ENCODE measurements around the gene PRKN. TPM values are rescaled to one million over a fixed set of nuclear protein-coding genes. Genes with fewer than 3 reads are reported as not detected.

Gene PRKN
- total RNA-seq, 3 donors from 2014 or later: 5.2 to 10.2 (median 8.1) TPM

DNA sequence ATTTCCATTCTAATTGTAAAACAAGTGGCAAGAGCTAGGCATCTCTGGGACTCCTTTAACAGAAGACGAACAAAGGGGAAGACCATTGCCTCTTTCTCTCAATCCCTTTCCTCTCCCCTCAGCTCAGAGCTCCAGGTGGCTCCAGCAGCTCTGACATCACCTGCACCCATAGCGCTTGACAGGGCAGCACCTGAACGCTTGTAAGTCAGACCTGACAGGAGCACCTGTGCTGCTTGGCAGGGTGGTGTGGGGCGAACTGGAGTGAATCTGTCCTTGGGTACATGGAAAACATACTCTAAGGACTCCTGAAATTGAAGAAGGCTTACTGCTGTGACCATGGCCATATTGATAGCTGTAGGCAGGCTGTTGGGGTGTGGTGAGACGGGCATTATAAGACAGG, 1044.2 kb downstream of the PRKN start:
- no peaks in the 10 kb centered on the region for H3K9me3 ChIP-seq
- intact Hi-C loops (cut with DNase I, micrococcal nuclease): no loop called here
- H3K4me1 ChIP-seq (ENCODE audit: low read depth): no peaks in the 10 kb centered on the region
- no peak for ATAC-seq
- no peak overlapping the region for H3K4me3 ChIP-seq
- DNase-seq: no peak
- no peaks in the 10 kb centered on the region for H3K36me3 ChIP-seq (ENCODE audit: low read depth)
- TF ChIP-seq, protein P1, sequence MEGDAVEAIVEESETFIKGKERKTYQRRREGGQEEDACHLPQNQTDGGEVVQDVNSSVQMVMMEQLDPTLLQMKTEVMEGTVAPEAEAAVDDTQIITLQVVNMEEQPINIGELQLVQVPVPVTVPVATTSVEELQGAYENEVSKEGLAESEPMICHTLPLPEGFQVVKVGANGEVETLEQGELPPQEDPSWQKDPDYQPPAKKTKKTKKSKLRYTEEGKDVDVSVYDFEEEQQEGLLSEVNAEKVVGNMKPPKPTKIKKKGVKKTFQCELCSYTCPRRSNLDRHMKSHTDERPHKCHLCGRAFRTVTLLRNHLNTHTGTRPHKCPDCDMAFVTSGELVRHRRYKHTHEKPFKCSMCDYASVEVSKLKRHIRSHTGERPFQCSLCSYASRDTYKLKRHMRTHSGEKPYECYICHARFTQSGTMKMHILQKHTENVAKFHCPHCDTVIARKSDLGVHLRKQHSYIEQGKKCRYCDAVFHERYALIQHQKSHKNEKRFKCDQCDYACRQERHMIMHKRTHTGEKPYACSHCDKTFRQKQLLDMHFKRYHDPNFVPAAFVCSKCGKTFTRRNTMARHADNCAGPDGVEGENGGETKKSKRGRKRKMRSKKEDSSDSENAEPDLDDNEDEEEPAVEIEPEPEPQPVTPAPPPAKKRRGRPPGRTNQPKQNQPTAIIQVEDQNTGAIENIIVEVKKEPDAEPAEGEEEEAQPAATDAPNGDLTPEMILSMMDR (IDR thresholded peaks at IDR 0.05): no peak

DNA sequence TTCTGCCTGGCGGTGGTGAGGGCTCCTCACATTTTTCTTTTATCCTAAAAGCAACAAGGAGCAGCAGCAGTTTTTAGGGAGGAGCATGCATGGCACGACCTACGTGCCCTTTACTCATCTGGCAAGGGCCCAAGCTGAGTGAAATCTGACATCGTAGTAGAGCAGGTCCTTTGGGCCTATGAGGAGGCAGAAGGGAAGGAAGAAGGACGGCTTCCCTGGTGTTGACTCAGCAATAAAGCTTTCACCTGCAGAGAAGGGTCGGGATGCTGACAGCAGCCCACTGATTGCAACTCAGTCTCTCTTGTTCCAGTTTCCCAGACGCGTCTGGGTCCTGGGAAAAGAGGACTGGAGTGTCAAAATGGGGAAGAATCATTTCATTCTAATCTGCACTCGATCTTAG, 1044.6 kb downstream of the PRKN start:
- no peak for DNase-seq
- intact Hi-C loops (cut with DNase I, micrococcal nuclease): no loop called here
- no peaks in the 10 kb centered on the region for H3K9me3 ChIP-seq
- no peak overlapping the region for H3K4me3 ChIP-seq
- TF ChIP-seq, protein P1 (IDR thresholded peaks at IDR 0.05): no peak
- H3K4me1 ChIP-seq (ENCODE audit: low read depth): no peaks in the 10 kb centered on the region
- no peaks in the 10 kb centered on the region for H3K36me3 ChIP-seq (ENCODE audit: low read depth)
- no peak for ATAC-seq

DNA sequence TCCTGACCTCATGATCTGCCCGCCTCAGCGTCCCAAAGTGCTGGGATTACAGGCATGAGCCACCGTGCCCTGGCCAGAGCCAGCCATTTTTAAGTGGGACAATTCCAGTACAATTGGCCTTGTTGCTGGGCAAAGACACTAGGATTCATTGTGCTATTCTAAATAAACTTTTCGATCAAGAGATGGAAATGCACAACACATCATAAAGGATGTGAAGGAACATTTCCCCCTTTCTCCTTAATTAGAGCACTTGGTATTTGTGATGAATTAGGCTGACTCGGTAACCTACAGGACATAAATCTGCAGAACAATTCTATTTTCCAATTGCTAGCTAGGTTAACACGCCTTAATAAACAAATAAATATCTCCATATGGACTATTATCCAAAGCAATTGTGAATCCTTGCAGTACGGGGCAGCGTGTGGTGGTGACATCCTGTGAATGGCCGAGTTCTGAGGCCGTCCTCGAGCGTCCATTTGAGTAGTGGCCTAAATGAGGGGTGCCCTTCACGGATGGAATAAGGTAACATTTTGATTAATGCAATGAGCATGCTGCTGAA, 1047.5 kb downstream of the PRKN start:
- Histone ChIP-seq H3K36me3 (ENCODE audit: low read depth) (no peaks in the 10 kb centered on the region), H3K4me1 (ENCODE audit: low read depth) (no peaks in the 10 kb centered on the region), H3K4me3 (no peak overlapping the region), H3K9me3 (no peaks in the 10 kb centered on the region)
- no peak for DNase-seq
- ATAC-seq: no peak
- TF ChIP-seq, protein P1 (IDR thresholded peaks at IDR 0.05): no peak
- intact Hi-C loops (cut with DNase I, micrococcal nuclease): no loop called here

DNA sequence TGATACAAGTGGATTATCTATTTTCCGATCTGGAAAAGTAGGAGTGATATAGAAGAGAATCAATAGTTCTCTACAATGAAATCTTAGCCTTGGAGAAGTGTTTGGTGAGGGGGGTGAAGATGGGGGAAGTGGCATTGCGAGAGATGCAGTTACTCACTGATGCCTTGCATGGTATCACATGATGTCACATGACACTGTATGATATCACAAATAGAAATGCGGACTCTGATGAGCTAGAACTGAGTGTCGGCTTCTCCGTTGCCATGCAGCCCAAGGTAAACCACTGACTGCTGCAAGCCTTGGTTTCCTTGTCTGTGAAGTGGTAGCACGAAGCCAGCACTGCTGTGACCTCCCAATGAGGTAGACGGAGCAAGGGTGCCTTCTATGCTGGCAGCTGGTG, 1050.4 kb downstream of the PRKN start:
- DNase-seq: no peak
- Histone ChIP-seq H3K4me1 (ENCODE audit: low read depth) (no peaks in the 10 kb centered on the region), H3K36me3 (ENCODE audit: low read depth) (no peaks in the 10 kb centered on the region), H3K9me3 (no peaks in the 10 kb centered on the region), H3K4me3 (no peak overlapping the region)
- TF ChIP-seq, protein P1 (IDR thresholded peaks at IDR 0.05): no peak
- ATAC-seq: no peak
- intact Hi-C loops (cut with DNase I, micrococcal nuclease): no loop called here

DNA sequence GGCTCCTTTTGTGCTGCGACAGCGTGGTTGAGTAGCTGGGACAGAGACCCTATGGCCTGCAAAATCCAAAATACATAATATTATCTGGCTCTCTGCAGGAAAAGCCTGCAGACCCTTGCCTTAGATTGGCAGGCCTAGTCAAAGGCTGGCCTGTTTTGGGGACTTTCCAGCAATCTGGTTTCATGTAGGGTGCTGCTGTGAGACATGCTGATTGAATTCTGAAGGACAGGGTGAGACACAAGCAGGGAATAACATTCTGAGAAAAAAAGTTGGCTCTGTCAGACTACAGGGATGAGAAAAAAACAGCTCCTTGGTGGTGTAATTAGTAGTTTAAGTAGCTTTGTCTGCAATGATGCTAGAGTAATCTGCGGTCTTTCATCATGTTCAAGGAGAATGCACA, 1051.0 kb downstream of the PRKN start:
- H3K4me3 ChIP-seq: no peak overlapping the region
- TF ChIP-seq, protein P1 (IDR thresholded peaks at IDR 0.05): no peak
- no peaks in the 10 kb centered on the region for H3K4me1 ChIP-seq (ENCODE audit: low read depth)
- DNase-seq: no peak
- no peaks in the 10 kb centered on the region for H3K36me3 ChIP-seq (ENCODE audit: low read depth)
- ATAC-seq: no peak
- intact Hi-C loops (cut with DNase I, micrococcal nuclease): no loop called here
- no peaks in the 10 kb centered on the region for H3K9me3 ChIP-seq
